ENCODE results near the gene DERA.

Gene DERA

GRCh38 chr12:15910864-15911721, at the start of gene DERA (continued):
- TF ChIP-seq ZNF580 (tag by site-specific recombination; IDR thresholded peaks at IDR 0.05) (no peak), ZBTB7A (tag by site-specific recombination; IDR thresholded peaks at IDR 0.05; ENCODE audit: low read depth) (no peak), ZNF362 (tag by site-specific recombination; IDR thresholded peaks at IDR 0.05) (no peak), ZNF335 (tag by site-specific recombination; conservative IDR thresholded peaks at IDR 0.05) (peak; percentile 49; the same call in 1 of the 2 replicates), MEIS1 (CRISPR knock-in tag; IDR thresholded peaks at IDR 0.05; ENCODE audit: borderline replicate concordance) (no peak), ZNF169 (tag by site-specific recombination; IDR thresholded peaks at IDR 0.05) (no peak), ZNF202 (tag by site-specific recombination; IDR thresholded peaks at IDR 0.05; ENCODE audit: borderline replicate concordance) (no peak), ZBTB11 (tag by site-specific recombination; conservative IDR thresholded peaks at IDR 0.05; ENCODE audit: low read depth) (peak; percentile 83), IKZF3 (tag by site-specific recombination; IDR thresholded peaks at IDR 0.05) (peak; percentile 93), ZNF223 (tag by site-specific recombination; IDR thresholded peaks at IDR 0.05) (no peak), GLIS1 (tag by site-specific recombination; IDR thresholded peaks at IDR 0.05) (peak; percentile 12; the same call in 1 of the 2 replicates), ZNF473 (tag by site-specific recombination; IDR thresholded peaks at IDR 0.05) (no peak), PRDM10 (tag by site-specific recombination; IDR thresholded peaks at IDR 0.05) (no peak), GLIS2 (tag by site-specific recombination; IDR thresholded peaks at IDR 0.05) (peak; percentile 54; the same call in 1 of the 2 replicates), GFI1B (tag by site-specific recombination; IDR thresholded peaks at IDR 0.05) (no peak), AEBP2 (tag by site-specific recombination; IDR thresholded peaks at IDR 0.05; ENCODE audit: borderline replicate concordance) (no peak), ZBTB10 (tag by site-specific recombination; IDR thresholded peaks at IDR 0.05) (peak; percentile 78), ELK4 (IDR thresholded peaks at IDR 0.05; ENCODE audit: borderline replicate concordance, low read depth, low read length) (no peak), ZNF184 (tag by site-specific recombination; IDR thresholded peaks at IDR 0.05) (no peak), EGR2 (tag by site-specific recombination; IDR thresholded peaks at IDR 0.05; ENCODE audit: low read depth) (no peak), ZNF521 (tag by site-specific recombination; IDR thresholded peaks at IDR 0.05) (no peak), MZF1 (tag by site-specific recombination; IDR thresholded peaks at IDR 0.05; ENCODE audit: borderline replicate concordance) (peak; percentile 57), ZNF639 (tag by site-specific recombination; IDR thresholded peaks at IDR 0.05) (no peak)

Measured in HEK293 (cell line).